HepG2 (cell line): ENCODE data around the gene SLC17A5. TPM values are rescaled to one million over a fixed set of nuclear protein-coding genes. Genes with fewer than 3 reads are reported as not detected.

Experiments used
- FLYWCH1 ChIP-seq: sonication (generic); formaldehyde crosslinking; IDR thresholded peaks from 2 replicates; pipeline ENCODE4 v1.8.1; 2023; ENCODE audit warnings: mild to moderate bottlenecking, missing genetic modification reagents
- GLI4 ChIP-seq: sonication (generic); formaldehyde crosslinking; IDR thresholded peaks from 2 replicates; pipeline ENCODE4 v1.5.1; 2020; ENCODE audit warnings: missing genetic modification reagents, mild to moderate bottlenecking, moderate library complexity, borderline replicate concordance
- GMEB2 ChIP-seq: IDR thresholded peaks from 2 replicates; pipeline ENCODE4 v1.6.1; 2016; ENCODE audit warnings: missing biosample characterization, missing genetic modification reagents, low read depth
- HDAC1 ChIP-seq: sonication (generic); formaldehyde crosslinking; IDR thresholded peaks from 2 replicates; pipeline ENCODE4 v1.5.1; 2020; ENCODE audit warnings: mild to moderate bottlenecking, missing genetic modification reagents
- HOXA9 ChIP-seq: sonication (generic); formaldehyde crosslinking; IDR thresholded peaks from 2 replicates; pipeline ENCODE4 v1.8.1; 2022; ENCODE audit warnings: missing genetic modification reagents, mild to moderate bottlenecking, moderate library complexity, borderline replicate concordance
- NCOA2 ChIP-seq: sonication (generic); formaldehyde crosslinking; IDR thresholded peaks from 2 replicates; pipeline ENCODE4 v1.8.0; 2022; ENCODE audit warnings: inconsistent platforms
- NCOA5 ChIP-seq: sonication (generic); formaldehyde crosslinking; IDR thresholded peaks from 2 replicates; pipeline ENCODE4 v1.4.0; 2020; ENCODE audit warnings: missing genetic modification reagents
- TCF12 ChIP-seq, 2 experiments: fragments of 450-650 bp in 1 of 2; sonication (generic) in 1 of 2; formaldehyde crosslinking in 1 of 2; IDR thresholded peaks; 2 replicates each; pipeline versions ENCODE4 v1.6.1 to v1.8.0; 2017 to 2022; ENCODE audit warnings: antibody characterized with exemption in 1 of 2, mild to moderate bottlenecking in 1 of 2, missing genetic modification reagents in 1 of 2, moderate library complexity in 1 of 2
- TFAP4 ChIP-seq: sonication (generic); IDR thresholded peaks from 2 replicates; pipeline ENCODE4 v1.6.1; 2016; ENCODE audit warnings: low read depth, borderline replicate concordance
- ZHX2 ChIP-seq, 2 experiments: sonication (generic) in 1 of 2; formaldehyde crosslinking in 1 of 2; IDR thresholded peaks; 2 replicates each; pipeline versions ENCODE4 v1.6.1 to v1.9.0; 2014 to 2022; ENCODE audit warnings: antibody characterized with exemption in 1 of 2, borderline replicate concordance in 1 of 2, inconsistent platforms in 1 of 2, low read depth in 1 of 2, missing genetic modification reagents in 1 of 2
- ZNF512 ChIP-seq: sonication (generic); formaldehyde crosslinking; IDR thresholded peaks from 2 replicates; pipeline ENCODE4 v1.4.0; 2020; ENCODE audit warnings: mild to moderate bottlenecking, missing genetic modification reagents
- ZNF746 ChIP-seq: sonication (generic); formaldehyde crosslinking; IDR thresholded peaks from 2 replicates; pipeline ENCODE4 v1.8.0; 2022; ENCODE audit warnings: mild to moderate bottlenecking, missing genetic modification reagents
- ZSCAN5A ChIP-seq: sonication (generic); formaldehyde crosslinking; IDR thresholded peaks from 2 replicates; pipeline ENCODE4 v1.8.0; 2022; ENCODE audit warnings: mild to moderate bottlenecking, missing genetic modification reagents, borderline replicate concordance
- polyA plus RNA-seq, 8 experiments: library from polyadenylated mRNA; depleted of rRNA in 3 of 8; stranded (reverse) in 7 of 8; unstranded in 1 of 8; fragments of >200 nt; fragmentation: Illumina TruSeq in 4 of 8; extraction: Trizol in 4 of 8; gene quantifications; 2 replicates each; pipeline versions ENCODE4 v1.2.1 to v1.2.3, GENCODE V29; 2011 to 2016; ENCODE audit warnings: low read depth in 4 of 8, missing spikeins in 1 of 8, mixed read lengths in 1 of 8; ENCODE audit not compliant: insufficient read depth in 1 of 8
- total RNA-seq, 5 experiments: library from RNA; depleted of rRNA; stranded (reverse); fragments of >200 nt; fragmentation: Illumina TruSeq; extraction: Trizol; gene quantifications; 2 replicates each; pipeline ENCODE4 v1.2.3, GENCODE V29; 2016; ENCODE audit warnings: low read depth in 1 of 5

SLC17A5 gene
- total and polyA plus RNA-seq, 2 of the 13 experiments (the other 11 are each of a cell fraction or from before 2014, with no cell fraction given) = 18.3 to 20.5 TPM

- TF ChIP-seq ZHX2 (IDR thresholded peaks at IDR 0.05; ENCODE audit: low read depth) = no peak; the same call in 1 of the 2 replicates
- 0 out of 2 replicates have a peak, but pooled peaks have one; percentile 17 for TF ChIP-seq ZHX2 (CRISPR knock-in tag; IDR thresholded peaks at IDR 0.05; ENCODE audit: borderline replicate concordance)
- no peak for TF ChIP-seq ZNF512 (CRISPR knock-in tag)
- no peak; the same call in 1 of the 2 replicates for TF ChIP-seq ZSCAN5A (CRISPR knock-in tag)
- TF ChIP-seq HDAC1 = peak; percentile 49; the same call in 1 of the 2 replicates
- TF ChIP-seq NCOA5 (CRISPR knock-in tag) = no peak
- TF ChIP-seq NCOA2 (CRISPR knock-in tag) = peak; percentile 23; the same call in 1 of the 2 replicates
- TF ChIP-seq TFAP4 = no peak
- 0 out of 2 replicates have a peak, but pooled peaks have one; percentile 38 for TF ChIP-seq FLYWCH1 (CRISPR knock-in tag)
- no peak for TF ChIP-seq TCF12 (IDR thresholded peaks at IDR 0.05)
- TF ChIP-seq TCF12 (CRISPR knock-in tag; IDR thresholded peaks at IDR 0.05) = no peak
- no peak for TF ChIP-seq ZNF746 (CRISPR knock-in tag)
- TF ChIP-seq HOXA9 (CRISPR knock-in tag) = no peak
- no peak for TF ChIP-seq GLI4 (CRISPR knock-in tag)
- TF ChIP-seq GMEB2 (CRISPR knock-in tag) = no peak
Measured at GRCh38 chr6:73580247-73581149, 73.3 kb downstream of the SLC17A5 start (continued).
